Naive thymus-derived CD4-positive, alpha-beta T cell (primary cell): ENCODE results near the gene TRIP6. TPM values are rescaled to one million over a fixed set of nuclear protein-coding genes. Genes with fewer than 3 reads are reported as not detected.

ENCODE experiments used
- ATAC-seq: fragments of 150-1000 bp; cut with Tn5 transposase; 2 replicates; pipeline ENCODE4 v1.10.0; 2021; ENCODE audit warnings: mild to moderate bottlenecking, moderate library complexity
- CTCF ChIA-PET: fragments of 350-600 bp; sonication (Branson Sonifier 250); formaldehyde crosslinking; loops from one replicate; lab custom pipeline; 2021; ENCODE audit warnings: antibody characterized with exemption; lab: Charles Lee
- POLR2A ChIA-PET: fragments of 350-600 bp; sonication (Branson Sonifier 250); formaldehyde crosslinking; loops from one replicate; lab custom pipeline; 2021; ENCODE audit warnings: antibody characterized with exemption, inconsistent platforms; lab: Charles Lee
- DNase-seq, 9 donors: peaks; one replicate each; pipeline versions ENCODE4 v3.0.0 to v3.0.0-alpha.2; 2020 to 2022; ENCODE audit warnings: mixed read lengths in 1 of 9
- H3K27ac ChIP-seq: one replicate; pipeline ENCODE4 v1.7.0; 2013; ENCODE audit warnings: mild to moderate bottlenecking, low read depth, low read length, moderate library complexity
- H3K27me3 ChIP-seq, 2 donors: one replicate each; pipeline ENCODE4 v1.7.0; 2013; ENCODE audit warnings: low read length in 2 of 2, mild to moderate bottlenecking in 2 of 2, moderate library complexity in 2 of 2; ENCODE audit not compliant: control insufficient read depth in 2 of 2, insufficient read depth in 2 of 2
- H3K36me3 ChIP-seq, 3 experiments: 1 replicate in 2 of 3; 2 replicates in 1 of 3; pipeline ENCODE4 v1.7.0; 2013; ENCODE audit warnings: low read length in 3 of 3, mild to moderate bottlenecking in 3 of 3, moderate library complexity in 1 of 3; ENCODE audit not compliant: insufficient read depth in 3 of 3, control insufficient read depth in 2 of 3
- H3K4me1 ChIP-seq, 2 donors: one replicate each; pipeline ENCODE4 v1.7.0; 2013; ENCODE audit warnings: low read length in 2 of 2, mild to moderate bottlenecking in 2 of 2, moderate library complexity in 1 of 2; ENCODE audit not compliant: control insufficient read depth in 2 of 2, insufficient read depth in 2 of 2
- H3K4me3 ChIP-seq: 2 replicates; pipeline ENCODE4 v1.7.0; 2013; ENCODE audit warnings: mild to moderate bottlenecking, low read length
- H3K9me3 ChIP-seq, 3 experiments: 1 replicate in 2 of 3; 2 replicates in 1 of 3; pipeline ENCODE4 v1.7.0; 2013; ENCODE audit warnings: low read length in 3 of 3; ENCODE audit not compliant: control insufficient read depth in 2 of 3
- H3K27ac Mint-ChIP-seq, 9 donors: one replicate each; pipeline ENCODE4 v1.8.0; 2020 to 2022; ENCODE audit warnings: mixed read lengths in 9 of 9, mild to moderate bottlenecking in 8 of 9, moderate library complexity in 5 of 9, inconsistent platforms in 2 of 9
- H3K27me3 Mint-ChIP-seq, 5 donors: one replicate each; pipeline ENCODE4 v1.8.0; 2021 to 2022; ENCODE audit warnings: mixed read lengths in 5 of 5, mild to moderate bottlenecking in 1 of 5
- H3K36me3 Mint-ChIP-seq, 5 donors: one replicate each; pipeline ENCODE4 v1.8.0; 2020 to 2022; ENCODE audit warnings: mixed read lengths in 5 of 5, mild to moderate bottlenecking in 3 of 5, inconsistent platforms in 1 of 5
- H3K4me1 Mint-ChIP-seq, 7 donors: one replicate each; pipeline ENCODE4 v1.8.0; 2020 to 2022; ENCODE audit warnings: mixed read lengths in 7 of 7, mild to moderate bottlenecking in 3 of 7, inconsistent platforms in 1 of 7
- H3K4me3 Mint-ChIP-seq, 10 donors: one replicate each; pipeline ENCODE4 v1.8.0; 2020 to 2022; ENCODE audit warnings: mild to moderate bottlenecking in 10 of 10, mixed read lengths in 10 of 10, moderate library complexity in 6 of 10, inconsistent platforms in 2 of 10
- H3K9me3 Mint-ChIP-seq, 11 donors: one replicate each; pipeline ENCODE4 v1.8.0; 2020 to 2022; ENCODE audit warnings: mixed read lengths in 11 of 11, mild to moderate bottlenecking in 4 of 11, inconsistent platforms in 1 of 11, moderate library complexity in 1 of 11
- intact Hi-C, 2 donors: fragments of 100-400 bp; cut with micrococcal nuclease; formaldehyde crosslinking; loops; one replicate each; pipeline ENCODE4 v1.15.1; 2023
- polyA plus RNA-seq, 2 donors: library from polyadenylated mRNA; unstranded; fragments of 300-500 nt; fragmentation: Illumina TruSeq; gene quantifications; one replicate each; pipeline ENCODE4 v1.2.3, GENCODE V29; 2021
- total RNA-seq, 6 experiments: library from RNA in 5 of 6; stranded (reverse) in 5 of 6; gene quantifications; 1 replicate in 5 of 6; 2 replicates in 1 of 6; pipeline ENCODE4 v1.2.3 and lab custom pipeline; 2021 to 2026

The TRIP6 gene
- total and polyA plus RNA-seq, 7 experiments from 2014 or later = 3.4 to 28.1 (median 10.1) TPM

DNA sequence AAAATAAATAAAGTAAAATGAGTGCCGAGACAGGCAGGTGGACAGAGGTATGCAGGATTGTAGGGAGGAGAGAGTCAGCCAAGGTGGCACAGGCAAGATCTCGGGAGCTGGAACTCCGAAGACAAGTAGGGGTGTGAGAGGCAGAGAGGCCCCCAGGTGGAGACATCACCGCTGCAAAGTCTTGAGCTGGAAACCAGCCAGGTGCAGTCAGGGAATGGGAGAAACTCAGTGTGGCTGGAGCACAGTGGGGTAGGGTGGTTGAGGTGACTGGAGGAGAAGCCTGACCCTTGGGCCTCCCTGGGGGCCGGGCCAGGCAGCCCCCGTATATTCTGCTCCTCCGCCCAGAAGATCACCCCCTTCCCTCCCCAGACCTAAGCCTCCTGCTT is 44.1 kb upstream of the TRIP6 start:
- Mint-ChIP-seq H3K4me3 (no peak overlapping the region), H3K4me1 (peaks cover 15 to 20% (median 16%) of the 10 kb centered on the region in 7 donors), H3K27ac (peak overlapping the region in 1 of 9 donors; percentile 78), H3K27me3 (peaks cover 21 to 33% (median 26%) of the 10 kb centered on the region in 5 donors), H3K36me3 (peaks cover 0 to 11% (median 3%) of the 10 kb centered on the region in 5 donors), H3K9me3 (peaks cover 0 to 1% (median 0%) of the 10 kb centered on the region in 11 donors)
- Histone ChIP-seq H3K9me3 (no peaks in the 10 kb centered on the region), H3K4me3 (no peak overlapping the region), H3K4me1 (peaks cover 0 to 6% of the 10 kb centered on the region in 2 donors), H3K36me3 (no peaks in the 10 kb centered on the region), H3K27ac (no peak overlapping the region), H3K27me3 (peaks cover 0 to 8% of the 10 kb centered on the region in 2 donors)
- intact Hi-C loops = no loop called here
- no peak for DNase-seq
- POLR2A ChIA-PET = no interaction called here
- ATAC-seq = no peak
- CTCF ChIA-PET = no interaction called here

DNA sequence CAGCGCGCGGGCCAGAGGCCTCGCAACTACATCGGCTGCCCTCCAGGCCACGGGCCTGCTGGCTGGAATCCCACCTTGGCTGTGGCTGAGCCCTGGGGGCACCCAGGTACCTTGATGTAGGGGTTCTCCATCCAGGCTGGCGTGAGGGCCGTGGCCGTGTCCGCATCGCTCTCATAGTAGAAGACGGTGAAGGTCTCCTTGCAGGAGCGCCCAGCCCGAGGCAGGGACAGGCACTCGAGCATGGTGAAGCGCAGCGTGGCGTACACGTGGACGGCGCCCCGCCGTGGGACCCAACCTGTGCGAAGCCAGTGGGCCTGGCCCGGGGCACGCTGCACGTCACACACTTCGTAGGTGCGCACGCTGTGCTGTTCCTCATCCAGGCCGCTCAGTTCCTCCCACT is 43.7 kb upstream of the TRIP6 start:
- Histone ChIP-seq H3K27ac (no peak overlapping the region), H3K36me3 (no peaks in the 10 kb centered on the region), H3K9me3 (no peaks in the 10 kb centered on the region), H3K4me1 (peaks cover under 1 to 10% of the 10 kb centered on the region in 2 donors), H3K27me3 (peaks cover 0 to 8% of the 10 kb centered on the region in 2 donors), H3K4me3 (no peak overlapping the region)
- peaks cover 17 to 23% (median 19%) of the 10 kb centered on the region in 7 donors for H3K4me1 Mint-ChIP-seq
- H3K9me3 Mint-ChIP-seq = peaks cover 0 to 1% (median 0%) of the 10 kb centered on the region in 11 donors
- H3K36me3 Mint-ChIP-seq = peaks cover 0 to 11% (median 3%) of the 10 kb centered on the region in 5 donors
- H3K27ac Mint-ChIP-seq = no peak overlapping the region
- POLR2A ChIA-PET = no interaction called here
- DNase-seq (no peak), ATAC-seq (no peak)
- CTCF ChIA-PET = no interaction called here
- intact Hi-C loops = no loop called here
- H3K27me3 Mint-ChIP-seq = peaks cover 22 to 36% (median 28%) of the 10 kb centered on the region in 5 donors
- H3K4me3 Mint-ChIP-seq = no peak overlapping the region

DNA sequence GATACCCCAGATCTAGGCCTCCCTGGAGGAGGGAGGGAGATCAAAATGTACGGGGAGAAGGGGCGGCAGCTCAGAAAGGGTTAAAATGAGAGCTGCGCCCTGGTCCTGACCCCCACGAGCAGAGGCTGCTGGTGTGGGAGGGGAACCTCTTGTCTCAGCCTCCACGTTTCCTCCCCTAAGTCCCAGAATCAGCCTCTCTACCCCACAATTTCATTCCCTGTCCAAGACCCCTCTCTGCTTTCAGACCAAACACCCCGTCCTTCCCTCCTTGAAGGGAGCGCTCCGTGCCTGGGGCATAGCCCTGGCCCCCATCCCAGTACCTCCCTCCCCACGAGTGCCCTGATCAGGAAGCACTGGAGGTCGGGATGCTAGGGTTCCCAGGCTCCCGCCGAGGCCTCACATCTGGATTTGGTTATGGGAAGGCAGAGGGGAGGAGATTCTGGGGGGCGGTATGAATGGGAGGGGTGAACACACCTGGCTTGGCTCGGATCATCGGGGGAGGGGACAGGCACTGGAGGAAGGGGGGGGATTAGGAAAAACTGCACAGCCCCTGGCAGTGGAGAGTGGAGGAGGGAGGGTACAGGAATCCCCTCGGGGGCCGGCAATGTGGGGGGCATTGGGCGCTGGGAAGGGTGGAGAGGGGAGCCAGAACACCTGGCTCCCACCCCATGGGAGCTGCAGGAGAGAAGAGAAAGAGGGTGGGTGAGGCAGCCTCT is 42.5 kb upstream of the TRIP6 start:
- H3K27me3 ChIP-seq = peaks cover 0 to 8% of the 10 kb centered on the region in 2 donors
- peaks cover 3 to 13% of the 10 kb centered on the region in 2 donors for H3K4me1 ChIP-seq
- no peak overlapping the region for H3K27ac Mint-ChIP-seq
- no peak overlapping the region for H3K4me3 ChIP-seq
- peaks cover 0 to 1% (median 0%) of the 10 kb centered on the region in 11 donors for H3K9me3 Mint-ChIP-seq
- H3K4me1 Mint-ChIP-seq = peaks cover 19 to 26% (median 22%) of the 10 kb centered on the region in 7 donors
- ATAC-seq (no peak), DNase-seq (no peak)
- H3K27ac ChIP-seq = no peak overlapping the region
- peaks cover 26 to 46% (median 32%) of the 10 kb centered on the region in 5 donors for H3K27me3 Mint-ChIP-seq
- intact Hi-C loops = no loop called here
- ChIA-PET POLR2A (no interaction called here), CTCF (no interaction called here)
- no peaks in the 10 kb centered on the region for H3K36me3 ChIP-seq
- peaks cover 0 to 11% (median 3%) of the 10 kb centered on the region in 5 donors for H3K36me3 Mint-ChIP-seq
- H3K4me3 Mint-ChIP-seq = peak overlapping the region in 1 of 10 donors; percentile 12
- no peaks in the 10 kb centered on the region for H3K9me3 ChIP-seq

DNA sequence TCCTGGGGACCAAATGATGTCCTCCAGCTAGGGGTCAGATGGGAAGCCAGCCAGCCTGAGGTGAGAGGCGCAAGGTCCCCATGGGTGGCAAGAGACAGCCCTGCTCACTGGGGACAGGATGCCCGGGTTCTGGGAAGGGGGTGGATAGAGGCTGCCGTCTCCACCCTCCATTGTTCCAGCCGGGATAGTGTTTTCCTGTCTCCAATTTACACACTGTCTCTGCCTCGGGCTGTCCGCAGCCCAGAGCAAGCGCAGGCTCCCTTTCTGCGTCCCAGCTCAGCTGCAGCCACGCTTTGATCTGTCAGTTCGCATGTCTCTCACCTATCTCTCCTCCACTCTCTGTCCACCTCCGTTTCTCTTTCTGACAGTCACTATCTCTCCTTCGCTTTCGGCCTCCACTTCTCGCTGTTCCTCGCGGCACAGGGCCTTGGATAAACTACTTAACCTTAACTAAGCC is 41.9 kb upstream of the TRIP6 start:
- ChIA-PET POLR2A (no interaction called here), CTCF (no interaction called here)
- Mint-ChIP-seq H3K27ac (no peak overlapping the region), H3K27me3 (peaks cover 26 to 50% (median 32%) of the 10 kb centered on the region in 5 donors), H3K4me3 (no peak overlapping the region), H3K9me3 (peaks cover 0 to 1% (median 0%) of the 10 kb centered on the region in 11 donors), H3K4me1 (peaks cover 19 to 26% (median 22%) of the 10 kb centered on the region in 7 donors), H3K36me3 (peaks cover 0 to 11% (median 3%) of the 10 kb centered on the region in 5 donors)
- DNase-seq = no peak
- Histone ChIP-seq H3K4me3 (no peak overlapping the region), H3K9me3 (no peaks in the 10 kb centered on the region), H3K27me3 (peaks cover 0 to 8% of the 10 kb centered on the region in 2 donors), H3K36me3 (no peaks in the 10 kb centered on the region), H3K4me1 (peaks cover 3 to 13% of the 10 kb centered on the region in 2 donors), H3K27ac (no peak overlapping the region)
- intact Hi-C loops = no loop called here
- ATAC-seq = no peak

DNA sequence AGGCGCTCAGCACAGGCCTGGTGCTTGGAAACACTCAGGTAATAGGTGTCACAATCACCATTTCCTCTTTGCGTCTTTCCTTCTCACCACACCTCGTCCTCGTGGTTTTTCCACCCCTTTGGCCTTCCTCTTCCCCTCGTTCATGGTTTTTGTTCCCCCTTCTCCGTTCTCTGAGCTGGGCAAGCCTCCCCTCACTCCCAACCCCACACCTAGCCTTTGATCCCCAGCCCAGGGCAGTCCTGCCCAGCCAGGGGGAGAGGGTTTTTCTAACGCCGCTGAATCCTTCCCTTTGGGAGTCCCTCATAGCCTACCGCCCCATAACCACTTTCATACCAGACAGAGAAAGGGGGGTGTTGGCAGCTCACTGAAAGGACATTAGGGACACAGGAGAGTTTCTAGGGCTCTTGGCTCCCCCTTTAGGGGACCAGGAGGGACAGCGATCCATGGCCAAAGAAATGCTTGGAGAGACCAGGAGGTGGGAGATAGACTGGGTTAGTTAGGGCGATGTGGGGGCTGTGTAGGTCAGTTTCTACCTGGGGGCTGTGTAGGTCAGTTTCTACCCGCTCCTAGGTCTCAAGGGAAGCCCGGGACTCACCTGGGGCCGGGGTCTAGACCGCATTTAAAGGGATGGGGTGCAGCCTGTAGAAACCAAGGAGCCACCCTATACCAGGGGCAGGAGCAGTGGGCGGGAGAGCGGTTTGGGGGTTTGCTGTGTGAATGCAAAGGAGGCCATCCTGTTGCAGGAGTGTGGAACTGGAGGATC is 41.3 kb upstream of the TRIP6 start:
- no peaks in the 10 kb centered on the region for H3K36me3 ChIP-seq
- peaks cover 3 to 13% of the 10 kb centered on the region in 2 donors for H3K4me1 ChIP-seq
- ChIA-PET CTCF (no interaction called here), POLR2A (no interaction called here)
- Mint-ChIP-seq H3K9me3 (peaks cover 0 to 1% (median 0%) of the 10 kb centered on the region in 11 donors), H3K4me1 (peaks cover 19 to 26% (median 22%) of the 10 kb centered on the region in 7 donors), H3K27me3 (peaks cover 26 to 56% (median 32%) of the 10 kb centered on the region in 5 donors), H3K36me3 (peaks cover 0 to 7% (median 3%) of the 10 kb centered on the region in 5 donors), H3K27ac (peak overlapping the region in 2 of 9 donors; percentile 6 to 54), H3K4me3 (peak overlapping the region; percentile 66 to 88 (median 76))
- no peak overlapping the region for H3K4me3 ChIP-seq
- intact Hi-C loops = no loop called here
- H3K9me3 ChIP-seq = no peaks in the 10 kb centered on the region
- no peak overlapping the region for H3K27ac ChIP-seq
- DNase-seq (no peak), ATAC-seq (no peak)
- H3K27me3 ChIP-seq = peaks cover 0 to 8% of the 10 kb centered on the region in 2 donors

DNA sequence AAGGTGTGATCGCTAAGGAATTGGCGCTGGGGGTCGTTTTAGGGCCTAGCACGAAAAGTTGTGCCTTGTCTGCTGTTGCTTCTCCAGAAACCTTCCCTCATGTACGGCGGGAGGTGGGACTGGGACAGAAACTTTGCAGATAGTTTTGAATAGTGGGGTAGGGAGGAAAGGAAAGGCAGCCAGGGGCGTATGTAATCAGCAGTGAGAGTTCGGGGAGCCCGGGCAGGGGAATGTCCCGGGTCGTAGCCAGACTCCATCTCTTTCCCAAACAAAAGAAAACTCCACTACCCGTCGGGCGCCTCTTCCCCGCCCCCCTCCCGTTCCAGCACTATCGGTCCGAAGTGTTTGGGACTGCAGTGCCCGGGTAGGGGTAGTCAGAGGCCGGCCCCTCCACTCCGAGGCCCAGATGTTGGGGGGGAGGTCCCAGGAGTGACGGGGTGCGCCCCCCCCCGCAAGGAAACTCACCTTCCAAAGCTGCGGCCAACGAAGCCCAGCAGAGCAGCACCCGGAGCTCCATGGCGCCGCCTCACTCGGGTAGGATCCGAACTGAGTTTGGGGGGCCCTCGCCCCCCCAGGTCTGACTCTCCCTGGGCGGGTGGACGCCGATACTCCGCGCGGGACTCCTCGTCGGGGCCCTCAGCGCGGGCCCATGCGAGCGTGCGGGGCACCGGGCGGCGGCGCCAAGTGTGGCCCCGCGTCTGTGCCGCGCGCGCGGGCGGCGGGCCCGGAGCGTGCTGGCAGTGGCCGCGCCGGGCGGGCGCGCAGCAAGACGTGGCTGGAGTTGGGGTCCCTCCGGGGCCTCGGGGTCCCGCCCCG is 40.5 kb upstream of the TRIP6 start:
- Histone ChIP-seq H3K4me1 (peaks cover 3 to 13% of the 10 kb centered on the region in 2 donors), H3K27me3 (peaks cover 0 to 8% of the 10 kb centered on the region in 2 donors), H3K9me3 (no peaks in the 10 kb centered on the region), H3K4me3 (no peak overlapping the region), H3K27ac (no peak overlapping the region), H3K36me3 (no peaks in the 10 kb centered on the region)
- intact Hi-C loops = no loop called here
- peaks cover 19 to 26% (median 22%) of the 10 kb centered on the region in 7 donors for H3K4me1 Mint-ChIP-seq
- ATAC-seq (peak; percentile 35), DNase-seq (peak in 1 of 9 donors; percentile 7)
- ChIA-PET POLR2A (no interaction called here), CTCF (interaction anchor here (0.7 kb wide), 1 partner anchor 50 kb away, joined by 4 read pairs; no protein-coding TSS in a partner anchor)
- peak overlapping the region in 1 of 9 donors; percentile 54 for H3K27ac Mint-ChIP-seq
- H3K4me3 Mint-ChIP-seq = peak overlapping the region; percentile 66 to 88 (median 76)
- peaks cover 26 to 60% (median 32%) of the 10 kb centered on the region in 5 donors for H3K27me3 Mint-ChIP-seq
- H3K9me3 Mint-ChIP-seq = peaks cover 0 to 1% (median 0%) of the 10 kb centered on the region in 11 donors
- H3K36me3 Mint-ChIP-seq = peaks cover 0 to 7% (median 3%) of the 10 kb centered on the region in 5 donors
